Renal cortex interstitium (tissue), 15 donors: ENCODE data around the gene P3R3URF. TPM values are rescaled to one million over a fixed set of nuclear protein-coding genes. Genes with fewer than 3 reads are reported as not detected.
"Not testable (repeated sequence)": the region's sequence is repeated elsewhere in the genome, so short reads cannot be mapped to it uniquely, and the experiment has no call there.

ENCODE experiments used
- DNase-seq, 11 donors: peaks; one replicate each; pipeline ENCODE4 v3.0.0-alpha.2; 2013; ENCODE audit warnings: low read depth in 9 of 11, low spot score in 4 of 11; ENCODE audit errors: extremely low read depth in 1 of 11
- long read RNA-seq, 16 experiments: transcript quantifications; one replicate each; lab custom pipeline, GENCODE V29; 2026
- polyA plus RNA-seq, 3 donors: library from polyadenylated mRNA; unstranded; fragments of 120-200 nt; gene quantifications; one replicate each; pipeline ENCODE4 v1.2.1, GENCODE V29; 2013; ENCODE audit not compliant: insufficient read length in 3 of 3

P3R3URF gene
- not detected for polyA plus RNA-seq
- long read RNA-seq, donor 1: 0 reads
- long read RNA-seq, donor 2: 0 reads
- long read RNA-seq, donor 3: 0 reads
- long read RNA-seq, donor 4: 0 reads
- long read RNA-seq, donor 5: 0 reads
- long read RNA-seq, donor 6: 0 reads
- long read RNA-seq, donor 7: 0 reads
- long read RNA-seq, donor 8: 0 reads
- long read RNA-seq, donor 9: 0 reads
- long read RNA-seq, donor 10: 0 reads
- long read RNA-seq, donor 11: 0 reads
- long read RNA-seq, donor 12: 0 reads
- long read RNA-seq, donor 13: 0 reads
- long read RNA-seq, donor 14: 0 reads
- long read RNA-seq, donor 15: 0 reads
- long read RNA-seq, donor 16: 0 reads

DNA sequence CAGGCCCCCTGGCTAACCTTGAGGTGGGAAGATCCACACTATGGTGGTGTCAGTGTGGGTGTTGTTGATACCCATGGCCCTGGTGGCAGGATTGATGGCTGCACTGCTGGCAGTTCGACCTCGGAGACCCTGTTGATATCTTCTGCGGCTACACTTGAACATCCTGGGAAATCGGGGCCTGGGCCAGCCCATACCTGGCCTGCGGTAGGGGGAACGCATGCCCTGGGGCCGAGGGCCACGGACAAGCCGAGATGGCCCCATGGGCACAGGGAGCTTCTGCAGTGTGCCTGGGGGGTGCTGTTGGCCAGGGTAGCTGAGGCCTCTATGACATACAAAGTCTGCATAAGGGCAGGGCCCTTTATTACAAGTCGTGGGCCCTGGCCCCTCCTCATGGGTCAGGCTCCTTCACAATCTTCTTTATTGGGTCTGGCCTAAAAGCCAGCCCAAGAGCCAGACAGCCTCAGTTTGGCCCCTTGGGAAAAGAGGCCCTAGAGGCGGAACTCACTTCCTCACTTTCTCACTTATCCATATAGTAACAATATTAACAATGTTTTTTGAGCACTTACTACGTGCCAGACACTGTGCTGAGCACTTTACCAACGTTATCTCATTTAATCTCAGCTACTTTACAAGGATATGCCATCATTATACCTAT, at the start of gene P3R3URF:
P3R3URF (minus strand) TSS at position 278 of the 655 bp plus-strand sequence; CDS start at position 261, 17 bp downstream.
- no peak for DNase-seq

DNA sequence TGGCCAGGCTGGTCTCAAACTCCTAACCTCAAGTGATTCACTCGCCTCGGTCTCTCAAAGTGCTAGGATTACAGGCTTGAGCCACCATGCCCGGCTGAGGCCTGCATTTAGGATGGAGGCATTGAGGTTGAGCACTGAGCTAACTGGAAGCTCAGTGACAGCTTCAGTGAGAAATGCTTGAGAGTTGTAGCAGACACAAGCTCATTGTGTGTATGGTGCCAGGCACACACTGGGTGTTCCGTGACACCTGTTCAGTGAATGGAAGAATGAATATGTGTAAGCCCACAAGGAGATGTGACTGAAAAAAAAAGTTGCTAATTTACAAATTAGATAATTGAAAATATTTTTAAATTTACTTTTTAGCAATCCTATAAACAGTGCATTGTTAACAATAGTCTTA, 48.7 kb upstream of the P3R3URF start:
- no peak for DNase-seq

- peak in 7 of 11 donors; percentile 50 to 78 (median 66) for DNase-seq
Observed at GRCh38 chr1:46223472-46223943, 47.2 kb upstream of the P3R3URF start.

DNA sequence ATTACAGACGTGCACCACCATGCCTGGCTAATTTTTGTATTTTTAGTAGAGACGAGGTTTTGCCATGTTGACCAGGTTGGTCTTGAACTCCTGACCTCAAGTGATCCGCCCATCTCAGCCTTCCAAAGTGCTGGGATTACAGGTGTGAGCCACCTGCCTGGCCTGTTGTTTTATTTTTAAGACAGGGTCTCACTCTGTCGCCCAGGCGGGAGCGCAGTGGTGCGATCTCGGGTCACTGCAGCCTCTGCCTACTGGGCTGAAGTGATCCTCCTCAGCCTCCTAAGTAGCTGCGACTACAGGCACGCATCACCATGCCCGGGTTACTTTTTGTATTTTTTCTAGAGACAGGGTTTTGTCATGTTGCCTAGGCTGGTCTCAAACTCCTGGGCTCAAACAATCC, 46.8 kb upstream of the P3R3URF start:
- not testable (repeated sequence) for DNase-seq

- DNase-seq: no peak
Observed at GRCh38 chr1:46221749-46222148, 45.5 kb upstream of the P3R3URF start.

- no peak for DNase-seq
Observed at GRCh38 chr1:46220808-46221207, 44.5 kb upstream of the P3R3URF start.

DNA sequence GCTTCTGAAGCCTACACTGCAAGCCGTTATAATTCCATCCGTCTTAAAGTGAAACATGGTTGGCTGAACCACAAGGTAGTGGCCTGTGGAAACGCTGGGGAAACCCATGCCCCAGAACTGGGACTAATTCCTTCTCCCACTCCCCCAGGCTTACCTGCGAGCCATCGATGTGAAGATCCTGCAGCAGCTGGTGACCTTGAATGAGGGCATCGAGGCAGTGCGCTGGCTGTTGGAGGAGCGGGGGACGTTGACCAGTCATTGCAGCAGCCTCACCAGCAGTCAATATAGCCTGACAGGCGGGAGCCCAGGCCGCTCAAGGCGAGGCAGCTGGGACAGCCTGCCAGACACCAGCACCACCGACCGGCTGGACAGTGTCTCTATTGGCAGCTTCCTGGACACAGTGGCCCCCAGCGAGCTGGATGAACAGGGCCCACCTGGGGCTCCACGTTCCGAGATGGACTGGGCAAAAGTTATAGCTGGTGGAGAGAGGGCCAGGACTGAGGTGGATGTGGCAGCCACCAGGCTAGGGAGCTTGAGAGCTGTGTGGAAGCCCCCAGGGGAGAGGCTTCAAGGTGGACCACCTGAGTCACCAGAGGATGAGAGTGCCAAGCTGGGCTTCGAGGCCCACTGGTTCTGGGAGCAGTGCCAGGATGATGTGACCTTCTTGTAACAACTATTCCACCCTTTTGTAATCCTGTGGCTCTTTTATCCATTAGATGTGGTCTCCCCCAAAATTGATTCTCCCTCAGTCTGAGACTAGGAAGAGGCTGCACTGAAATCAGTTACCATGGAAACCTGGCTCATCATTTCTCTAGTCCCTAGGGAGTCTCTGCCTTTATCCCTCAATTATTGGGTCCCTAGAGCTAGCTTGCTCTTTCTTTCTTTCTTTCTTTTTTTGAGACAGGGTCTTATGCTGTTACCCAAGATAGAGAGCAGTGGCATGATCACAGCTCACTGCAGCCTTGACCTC, 43.5 kb upstream of the P3R3URF start:
- no peak for DNase-seq

- DNase-seq: no peak
Observed at GRCh38 chr1:46218443-46218842, 42.2 kb upstream of the P3R3URF start.

GRCh38 chr1:46215504-46215903, 39.2 kb upstream of the P3R3URF start:
- DNase-seq: no peak

DNA sequence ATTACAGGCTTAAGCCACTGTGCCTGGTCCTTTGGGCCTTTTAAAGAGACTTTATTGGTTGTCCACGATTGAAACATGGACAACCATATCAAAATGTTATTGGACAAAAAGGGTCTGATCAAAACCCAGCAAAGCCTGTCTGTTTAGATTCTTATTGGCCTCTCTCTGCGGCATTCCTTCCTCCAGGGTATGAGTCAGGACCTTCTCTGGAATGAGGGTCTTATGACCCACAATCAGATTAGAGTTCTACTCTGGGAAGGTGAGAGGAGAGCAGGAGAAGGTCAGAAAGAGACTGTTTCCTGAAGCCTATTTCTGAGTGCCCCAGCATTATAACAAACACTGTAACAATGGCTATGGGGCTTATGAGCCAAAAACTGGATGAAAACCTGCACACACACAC, 34.8 kb upstream of the P3R3URF start:
- no peak for DNase-seq

DNA sequence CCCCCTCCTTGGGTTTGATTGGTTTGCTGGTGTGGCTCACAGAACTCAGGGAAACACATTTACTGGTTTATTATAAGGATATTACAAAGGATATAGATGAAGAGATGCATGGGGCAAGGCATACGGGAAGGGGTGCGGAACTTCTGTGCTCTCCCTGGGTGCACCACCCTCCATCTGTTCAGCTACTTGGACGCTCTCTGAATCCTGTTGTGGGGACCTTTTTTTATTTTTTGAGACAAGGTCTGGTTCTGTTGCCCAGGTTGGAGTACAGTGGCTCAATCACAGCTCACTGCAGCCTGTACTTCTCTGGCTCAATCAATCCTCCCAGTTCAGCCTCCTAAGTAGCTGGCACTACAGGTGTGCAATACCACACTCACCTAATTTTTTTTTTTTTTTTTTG, 34.3 kb upstream of the P3R3URF start:
- DNase-seq: no peak

DNA sequence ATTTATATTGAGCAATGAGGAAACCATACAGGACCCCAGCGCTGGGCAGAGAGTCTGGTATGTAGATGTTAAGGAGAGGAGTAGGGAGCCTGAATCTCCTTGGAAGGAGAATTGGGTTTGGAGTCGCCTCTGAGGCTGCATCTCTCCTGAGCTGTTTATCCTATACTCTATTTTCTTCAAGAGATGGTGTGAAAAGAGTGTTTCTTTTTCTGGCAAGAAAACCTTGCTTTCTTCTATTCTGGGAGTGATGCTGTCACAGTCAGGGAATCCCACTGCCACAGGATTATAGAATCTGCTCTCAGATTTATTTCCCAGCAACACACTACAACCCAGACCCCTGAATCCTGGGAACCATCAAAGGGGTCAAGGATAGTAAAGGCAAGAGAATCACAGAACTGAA, 30.1 kb upstream of the P3R3URF start:
- no peak for DNase-seq

DNA sequence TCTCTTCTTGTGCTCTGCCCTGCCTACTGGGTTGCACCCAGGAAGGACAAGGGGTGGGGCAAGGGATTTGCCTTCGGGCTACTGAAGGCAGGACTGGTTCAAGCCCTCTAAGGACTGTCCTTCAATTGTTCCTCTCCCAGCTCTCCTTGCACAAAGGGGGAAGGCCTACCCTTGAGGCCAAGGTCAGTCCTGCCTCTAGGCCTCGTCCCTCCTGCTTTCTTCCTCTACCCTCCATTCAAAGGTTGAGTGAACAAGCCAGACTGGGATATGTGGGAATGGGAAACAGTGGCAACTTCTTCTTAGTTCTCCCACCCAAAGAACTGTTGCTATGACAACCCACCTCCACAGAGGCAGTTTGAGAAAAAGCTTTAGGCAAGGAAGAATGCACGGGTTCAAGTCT, 29.5 kb upstream of the P3R3URF start:
- no peak for DNase-seq

DNA sequence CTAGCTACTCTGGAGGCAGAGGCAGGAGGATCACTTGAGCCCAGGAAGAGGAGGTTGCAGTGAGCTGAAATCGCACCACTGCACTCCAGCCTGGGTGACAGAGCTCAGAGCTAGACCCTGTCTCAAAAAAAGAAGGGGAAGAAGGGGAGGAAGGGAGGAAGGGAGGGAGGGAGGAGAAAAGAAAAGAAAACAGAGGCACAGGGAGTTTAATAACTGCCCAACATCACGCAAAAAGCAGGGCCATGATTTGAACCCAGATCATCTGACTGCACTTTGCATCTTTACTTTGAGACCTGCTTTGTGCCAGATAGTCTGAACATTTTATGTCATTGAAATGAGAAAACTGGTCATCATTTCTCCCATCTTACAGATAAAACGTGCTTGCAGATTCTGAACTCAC, 28.9 kb upstream of the P3R3URF start:
- DNase-seq: no peak

GRCh38 chr1:46204406-46204742, 28.1 kb upstream of the P3R3URF start:
- no peak for DNase-seq

- DNase-seq: no peak
Observed at GRCh38 chr1:46203738-46204405, 27.6 kb upstream of the P3R3URF start.

DNA sequence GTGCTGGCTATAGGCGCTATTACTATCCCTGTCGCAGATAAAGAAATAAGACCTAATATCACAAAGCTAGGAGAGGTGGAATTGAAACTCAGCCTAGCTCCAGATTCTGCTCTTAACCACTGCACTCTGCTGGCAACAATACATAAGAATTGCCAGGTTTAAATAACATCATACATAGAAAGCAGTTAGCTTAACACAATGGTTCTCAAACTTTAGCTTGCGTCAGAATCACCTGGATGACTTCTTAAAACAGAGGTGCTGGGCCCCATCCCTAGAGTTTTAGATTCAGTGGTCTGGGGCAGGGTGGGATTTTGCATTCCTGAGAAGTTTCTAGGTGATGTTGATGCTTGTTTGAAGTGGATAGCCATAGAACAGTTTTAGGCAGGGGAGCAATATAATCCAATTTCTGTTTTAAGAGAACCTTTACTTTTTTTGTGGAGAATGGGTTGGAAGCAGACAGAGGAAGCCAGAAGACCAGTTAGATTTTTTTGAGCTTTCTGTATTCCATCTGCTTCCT, 23.0 kb upstream of the P3R3URF start:
- no peak for DNase-seq

GRCh38 chr1:46197964-46198811, 21.9 kb upstream of the P3R3URF start, which contains the start of gene POMGNT1:
Gene POMGNT1, minus strand, starts transcription at chr1:46198434. Its CDS starts 613 bp downstream, at chr1:46197821.
- DNase-seq: peak in 2 of 11 donors; percentile 59 to 64
